ENCODE data around the gene DOCK4.

Gene DOCK4

DNA sequence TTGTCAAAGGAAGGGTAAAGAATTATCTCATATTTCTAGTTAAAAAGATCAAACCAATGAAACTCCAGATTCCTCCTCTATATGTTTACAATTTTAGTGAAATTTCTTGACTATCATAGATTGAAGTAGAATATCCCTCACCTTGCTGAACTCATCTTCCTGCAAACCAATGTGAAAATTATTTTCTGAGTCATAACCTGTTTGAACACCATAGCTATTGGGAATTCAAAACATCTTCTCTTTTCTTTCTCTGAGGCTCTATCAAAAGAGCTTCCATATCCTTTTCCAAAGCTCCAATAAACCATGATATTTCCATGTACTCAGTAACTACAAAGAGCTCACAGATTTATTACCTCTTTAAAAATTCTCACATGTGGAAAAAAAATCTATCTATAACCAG, 134.3 kb downstream of the DOCK4 start:
- DNase-seq, result no peak

DNA sequence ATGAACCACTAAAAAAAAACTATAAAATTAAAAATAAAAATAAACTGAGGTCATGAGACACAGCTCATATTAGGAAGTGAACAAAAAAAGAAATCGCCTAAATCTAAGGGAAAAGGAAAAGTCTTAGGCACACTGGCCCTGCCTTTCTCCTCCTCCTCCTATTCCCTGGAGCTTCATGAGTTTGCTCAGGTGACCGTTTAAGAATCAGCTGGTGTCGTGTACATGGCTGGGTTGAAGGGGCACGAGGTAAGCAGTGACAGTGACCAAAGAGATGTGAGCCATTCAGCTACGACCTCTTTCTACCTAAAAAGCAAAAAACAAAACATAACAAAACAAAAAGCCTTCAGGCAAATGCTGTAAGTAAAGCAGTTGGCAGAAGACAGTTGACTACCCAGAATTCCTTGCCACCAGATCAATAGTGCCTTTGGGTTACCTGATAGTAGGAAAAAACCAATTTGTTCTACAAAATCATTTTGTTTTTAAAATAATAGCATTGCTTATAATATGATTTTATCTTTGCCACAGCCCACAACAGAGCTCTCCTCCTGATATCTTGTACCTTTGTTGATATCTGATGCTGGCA, 135.4 kb downstream of the DOCK4 start:
- no peak for DNase-seq

DNA sequence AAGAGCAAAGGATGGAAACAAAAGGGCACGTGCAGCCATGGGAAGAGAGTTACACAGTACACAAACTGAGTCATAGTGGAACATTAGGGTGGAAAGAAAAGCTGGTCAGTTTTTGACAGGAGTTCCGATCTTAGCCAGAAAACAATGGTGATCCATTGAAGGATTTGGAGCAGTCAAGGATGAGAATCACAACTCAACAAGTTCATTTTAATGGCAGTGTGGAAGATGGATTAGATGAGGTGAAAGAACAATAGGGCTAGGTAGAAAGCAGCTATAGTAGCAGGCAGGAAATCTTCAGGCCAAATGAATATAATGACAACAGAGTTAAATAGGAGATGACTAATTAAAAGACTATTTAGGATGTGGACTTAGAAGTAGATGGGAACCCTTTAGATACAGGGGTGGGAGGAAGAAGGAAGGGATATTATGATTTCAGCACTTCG, 136.3 kb downstream of the DOCK4 start:
- no peak for DNase-seq

DNA sequence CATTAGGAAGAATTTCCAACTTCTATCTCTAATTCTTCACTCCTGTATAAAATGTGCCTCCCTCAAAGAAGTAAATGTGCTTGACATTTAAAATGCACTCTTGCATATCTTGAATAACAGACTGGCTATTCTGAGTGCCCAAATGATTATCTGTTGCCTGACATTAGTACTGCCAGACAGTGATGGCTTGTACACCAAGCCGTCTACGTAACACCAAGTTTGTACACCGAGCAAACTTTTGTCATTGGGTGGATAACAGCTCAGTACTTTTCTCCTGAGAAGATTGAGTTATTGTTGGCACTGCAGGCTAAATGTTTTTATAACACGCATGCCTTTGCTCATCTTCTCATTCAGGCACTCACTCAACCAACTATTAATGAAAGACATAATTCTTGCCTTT, 137.2 kb downstream of the DOCK4 start:
- DNase-seq, result no peak

DNA sequence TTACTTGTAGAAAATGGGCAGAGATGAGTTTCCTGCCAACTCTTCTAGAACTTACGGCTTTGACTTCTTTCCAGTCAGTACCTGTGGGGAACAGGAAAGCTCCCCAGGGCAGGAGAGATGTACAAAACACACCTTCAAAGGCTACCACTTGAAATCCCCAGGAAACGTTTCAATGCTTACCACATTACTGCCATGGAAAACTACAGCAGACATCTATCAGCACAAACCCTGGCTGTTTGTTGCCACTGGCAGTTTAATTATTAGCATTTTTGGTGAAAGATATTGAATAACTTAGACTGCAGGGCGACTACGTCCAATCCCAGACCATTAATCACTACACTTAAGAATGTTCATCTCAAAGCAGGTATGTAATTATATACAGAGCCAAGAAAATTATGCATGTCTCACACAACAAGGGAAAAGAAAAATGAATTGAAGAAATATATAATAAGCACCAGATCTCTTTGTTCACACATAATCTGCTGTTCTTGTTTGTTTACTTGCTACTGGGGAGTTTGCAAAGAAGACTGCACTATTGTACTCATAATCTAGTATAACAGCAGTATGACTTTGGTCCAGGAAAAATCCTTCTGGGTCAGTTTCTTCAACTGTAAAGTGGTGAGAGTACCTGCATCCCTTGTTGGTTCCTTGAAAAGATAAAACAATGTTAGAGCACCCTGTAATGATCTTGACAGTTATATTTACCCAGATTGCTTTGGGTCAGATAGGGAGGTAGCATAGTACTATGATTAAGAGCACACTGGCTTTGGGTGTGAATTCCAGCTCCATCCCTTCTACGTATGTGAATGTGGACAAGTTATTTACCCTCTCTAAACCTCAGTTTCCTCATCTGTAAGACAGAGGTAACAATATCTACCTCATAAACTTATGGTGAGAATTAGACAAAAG, 138.3 kb downstream of the DOCK4 start:
- no peak for DNase-seq

DNA sequence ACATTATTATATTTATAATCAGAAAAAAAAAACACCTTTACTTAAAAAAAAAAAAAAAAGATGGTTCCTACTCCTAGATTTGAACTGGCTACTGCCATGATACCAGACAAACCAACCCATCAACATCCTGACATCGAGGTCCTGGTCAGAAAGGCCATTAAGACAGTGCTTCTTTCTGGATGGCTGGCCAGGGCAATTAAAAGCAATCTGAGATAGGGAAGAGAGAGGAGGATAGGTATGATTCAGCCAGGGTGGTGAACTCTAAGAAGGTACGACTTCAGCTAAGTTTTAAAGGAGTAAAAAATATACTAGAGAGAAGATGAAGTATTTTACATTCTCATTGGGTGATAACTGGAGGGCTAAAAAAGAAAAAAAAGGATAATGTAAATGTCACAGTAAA, 139.0 kb downstream of the DOCK4 start:
- no peak for DNase-seq

DNA sequence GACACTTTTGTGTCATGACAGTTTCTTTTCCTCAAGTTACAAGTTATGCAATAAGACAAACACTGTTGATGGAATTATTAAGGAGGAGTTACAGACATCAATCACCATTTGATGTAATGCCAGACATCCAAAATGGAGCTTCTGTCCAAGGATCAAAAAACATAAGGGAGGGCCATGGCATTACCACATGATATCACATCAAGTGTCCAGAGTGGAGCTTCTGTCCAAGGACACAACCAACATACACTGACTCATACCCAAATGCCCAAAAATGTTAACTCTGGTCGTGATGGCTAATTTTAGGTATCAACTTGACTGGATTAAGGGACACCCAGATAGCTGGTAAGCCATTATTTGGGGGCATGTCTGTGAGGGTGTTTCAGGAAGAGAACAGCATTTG, 140.4 kb downstream of the DOCK4 start:
- no peak for DNase-seq

DNA sequence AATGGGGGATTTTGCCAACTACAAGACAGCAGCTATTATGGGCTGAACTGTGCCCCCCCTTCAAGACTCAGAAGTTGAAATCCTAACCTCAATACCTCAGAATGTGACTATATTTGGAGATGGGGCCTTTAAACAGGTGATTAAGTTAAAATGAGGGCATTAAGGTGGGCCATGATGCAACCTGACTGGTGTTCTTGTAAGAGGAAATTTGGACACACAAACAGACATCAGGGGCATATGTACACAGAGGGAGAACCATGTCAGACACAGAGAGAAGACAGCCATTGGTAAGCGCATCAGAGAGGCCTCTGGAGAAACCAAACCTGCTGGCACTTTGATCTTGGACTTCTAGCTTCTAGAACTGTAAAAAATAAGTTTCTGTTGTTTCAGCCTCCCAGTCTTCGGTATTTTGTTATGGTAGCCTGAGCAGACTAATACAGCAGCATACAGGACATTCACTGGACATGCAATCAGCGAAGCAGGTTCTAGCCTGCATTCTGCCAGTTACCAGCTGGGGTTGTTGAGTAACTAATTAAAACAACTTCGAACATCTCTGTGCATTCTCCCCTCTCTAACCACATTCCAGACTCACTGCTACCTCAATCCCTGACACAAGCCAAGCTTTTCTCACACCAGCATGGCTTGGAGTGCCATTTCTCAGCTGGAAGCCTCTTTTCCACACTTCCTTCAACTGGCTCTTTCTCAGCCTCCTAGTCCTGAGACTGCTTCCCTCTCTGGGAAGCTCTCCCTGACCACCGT, 141.4 kb downstream of the DOCK4 start:
- no peak for DNase-seq

DNA sequence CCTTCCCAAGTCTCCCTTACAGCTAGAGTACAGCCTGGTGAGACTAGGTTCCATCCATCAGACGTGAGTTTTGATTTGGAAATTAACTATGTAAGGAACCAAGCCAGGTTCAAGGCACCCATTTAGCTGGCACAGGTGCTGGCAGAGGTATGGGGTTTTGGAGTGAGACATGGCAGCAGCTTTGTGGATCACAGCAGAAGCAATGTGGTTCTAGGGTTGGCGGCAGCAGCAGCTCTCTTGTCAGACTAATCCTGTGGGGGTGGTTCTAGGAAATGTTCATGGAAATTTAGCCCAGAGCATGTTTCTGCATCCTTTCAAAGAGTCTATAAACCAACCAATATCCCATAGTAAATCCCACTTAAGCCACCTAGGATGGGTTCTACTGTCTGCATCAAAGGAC, 142.2 kb downstream of the DOCK4 start:
- no peak for DNase-seq

DNA sequence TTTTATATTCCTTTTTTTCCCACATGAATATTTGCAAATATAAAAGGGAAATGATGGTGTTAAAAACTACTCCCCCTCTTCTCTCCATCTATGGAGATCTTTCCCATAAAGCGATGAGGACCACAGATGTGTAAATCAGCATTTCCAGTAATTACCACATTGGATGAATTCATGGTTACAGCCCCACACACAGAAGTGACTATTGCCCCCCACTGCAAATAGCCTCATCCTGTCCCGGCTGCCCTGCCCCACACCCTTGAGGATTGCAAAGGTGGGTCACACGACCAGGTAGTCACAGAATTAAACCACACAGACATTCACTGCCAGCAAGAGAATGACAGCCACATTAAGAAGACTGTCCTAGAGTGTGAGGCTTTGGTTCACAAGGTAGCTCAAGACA, 145.1 kb downstream of the DOCK4 start:
- no peak for DNase-seq

DNA sequence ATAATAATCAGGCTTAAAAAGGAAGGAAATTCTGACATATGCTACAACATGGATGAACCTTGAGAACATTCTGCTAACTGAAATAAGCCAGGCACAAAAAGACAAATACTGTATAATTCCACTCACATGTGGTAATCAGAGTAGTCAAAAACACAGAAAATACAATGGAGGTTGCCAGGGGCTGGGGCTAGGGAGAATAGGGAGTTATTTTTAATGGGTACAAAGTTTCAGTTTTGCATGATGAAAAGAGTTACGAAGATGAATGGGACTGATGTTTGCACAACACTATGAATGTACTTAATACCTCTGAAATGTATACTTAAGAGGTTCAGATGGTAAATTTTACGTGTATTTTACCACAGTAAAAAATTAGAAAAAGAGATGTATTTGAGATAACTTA, 145.6 kb downstream of the DOCK4 start:
- DNase-seq, result no peak

DNA sequence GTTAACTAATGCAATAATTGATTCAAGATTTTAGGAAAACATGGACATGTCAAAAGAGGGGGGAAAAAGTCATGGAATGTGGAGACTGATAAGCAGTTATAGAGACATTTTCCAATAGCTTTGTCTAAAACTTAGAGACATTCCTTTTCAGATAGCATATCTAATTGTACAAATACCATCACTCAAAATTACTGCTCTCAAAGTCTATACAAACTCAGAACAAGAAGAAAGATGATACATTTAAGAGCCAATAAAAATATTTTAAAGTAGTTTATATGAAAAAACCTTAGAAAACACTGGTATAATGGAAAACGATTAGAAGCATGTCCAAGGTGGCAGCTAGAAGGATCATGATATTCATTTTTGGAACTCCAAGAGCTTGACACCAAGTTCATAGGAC, 146.5 kb downstream of the DOCK4 start:
- DNase-seq, result no peak

DNA sequence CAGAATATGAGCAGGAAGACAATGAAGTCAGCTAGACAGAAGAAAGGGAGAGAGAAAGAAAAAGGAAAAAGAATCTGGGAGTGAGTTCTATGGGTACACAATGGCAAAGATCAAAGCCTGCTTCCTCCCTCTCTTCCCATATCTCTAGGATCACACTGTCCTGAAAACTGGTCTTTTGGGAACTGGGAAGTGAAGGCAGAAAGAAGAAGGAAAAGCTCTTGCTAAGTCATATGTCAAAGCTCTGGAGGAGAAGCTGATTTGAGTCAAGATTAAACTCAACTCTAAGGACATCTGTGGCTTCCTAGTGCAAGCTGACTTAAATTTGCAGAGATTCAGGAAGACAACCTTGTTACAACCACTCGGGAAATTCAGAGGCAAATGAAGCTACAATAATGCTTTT, 147.5 kb downstream of the DOCK4 start:
- DNase-seq, result no peak

DNA sequence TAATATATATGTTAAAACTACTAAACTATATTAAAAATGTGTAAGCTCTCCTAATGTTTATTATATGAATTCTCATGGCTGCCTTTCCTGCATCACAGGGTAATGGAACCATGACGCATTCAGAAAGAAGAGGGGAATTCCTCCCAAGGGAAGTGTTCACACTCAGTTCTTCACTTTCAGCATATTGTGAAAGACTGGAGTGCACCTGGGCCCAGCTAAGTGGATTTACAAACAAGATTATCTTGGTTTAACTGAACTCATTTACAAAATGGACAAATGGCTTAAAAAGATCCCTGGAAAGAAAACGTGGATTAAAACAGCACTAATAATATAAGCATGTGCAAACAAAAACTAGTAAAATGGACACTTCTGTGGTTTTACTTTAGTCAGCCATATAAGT, 149.8 kb downstream of the DOCK4 start:
- DNase-seq, result no peak

DNA sequence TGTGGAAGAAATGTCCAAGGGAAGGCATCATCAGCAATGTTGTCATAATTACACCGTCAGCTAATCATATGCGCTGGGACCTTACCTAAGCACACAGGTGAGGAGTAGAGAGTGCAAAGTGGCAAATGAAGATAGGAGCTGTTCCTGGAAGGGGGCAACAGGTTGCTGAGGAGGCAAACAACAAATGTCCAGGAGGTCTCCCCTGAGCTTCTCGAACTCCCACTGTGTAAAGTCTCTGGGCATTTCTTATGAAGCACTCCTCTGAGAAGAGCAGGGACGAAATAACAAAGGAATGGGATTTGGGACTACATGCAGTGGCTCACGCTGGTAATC, 152.5 kb downstream of the DOCK4 start:
- DNase-seq, result no peak

DNA sequence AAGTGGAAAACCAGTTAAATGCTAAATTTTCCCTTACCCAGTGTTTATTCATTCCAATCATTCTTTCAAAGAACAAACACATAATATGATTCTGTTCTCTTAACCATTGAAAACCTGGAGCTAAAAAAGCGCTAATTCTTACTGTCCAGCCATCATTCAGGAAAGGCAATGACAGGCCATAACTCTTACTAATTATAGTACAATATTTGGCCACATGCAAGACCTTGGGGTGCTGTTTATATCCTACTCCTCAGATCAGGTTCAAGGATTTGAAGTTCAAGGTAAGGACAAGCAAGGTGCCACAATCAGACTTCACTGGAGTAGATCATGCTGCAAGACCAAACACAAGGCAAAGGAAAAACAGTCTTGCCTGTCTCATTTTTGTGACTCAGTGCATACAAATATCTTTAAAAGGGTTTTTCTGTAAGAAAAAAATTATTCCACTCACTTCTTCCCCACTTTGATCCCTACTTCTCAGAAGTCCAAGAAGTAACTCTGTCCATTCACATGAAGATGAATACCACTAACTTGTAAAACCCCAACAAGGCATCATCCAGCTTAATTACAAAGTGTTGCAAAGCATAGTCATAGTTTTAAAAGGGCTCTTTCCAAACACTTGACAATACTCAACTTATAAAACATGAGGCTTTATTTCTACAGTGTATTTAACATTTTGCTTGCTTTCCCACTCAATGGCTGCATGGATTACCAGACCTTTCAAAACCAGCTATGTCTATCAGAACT, 153.0 kb downstream of the DOCK4 start:
- no peak for DNase-seq

DNA sequence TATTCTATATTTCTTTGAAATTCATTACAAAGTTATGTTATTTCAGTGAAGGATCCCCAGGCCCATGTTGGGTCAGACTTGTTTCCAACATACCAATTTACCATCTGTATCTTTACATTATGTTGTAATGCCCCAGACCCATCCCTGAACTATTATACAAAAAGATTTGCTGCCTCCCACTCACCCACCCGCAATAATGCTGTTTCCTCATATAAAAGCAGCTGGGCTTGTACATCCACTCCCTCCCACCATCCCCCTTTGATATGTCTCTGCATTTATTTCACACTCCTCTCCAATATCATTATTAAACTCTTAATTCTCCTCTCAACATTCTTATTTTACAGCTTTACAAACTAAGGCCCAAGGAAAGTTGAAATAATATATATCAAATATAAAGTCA, 153.7 kb downstream of the DOCK4 start:
- no peak for DNase-seq

DNA sequence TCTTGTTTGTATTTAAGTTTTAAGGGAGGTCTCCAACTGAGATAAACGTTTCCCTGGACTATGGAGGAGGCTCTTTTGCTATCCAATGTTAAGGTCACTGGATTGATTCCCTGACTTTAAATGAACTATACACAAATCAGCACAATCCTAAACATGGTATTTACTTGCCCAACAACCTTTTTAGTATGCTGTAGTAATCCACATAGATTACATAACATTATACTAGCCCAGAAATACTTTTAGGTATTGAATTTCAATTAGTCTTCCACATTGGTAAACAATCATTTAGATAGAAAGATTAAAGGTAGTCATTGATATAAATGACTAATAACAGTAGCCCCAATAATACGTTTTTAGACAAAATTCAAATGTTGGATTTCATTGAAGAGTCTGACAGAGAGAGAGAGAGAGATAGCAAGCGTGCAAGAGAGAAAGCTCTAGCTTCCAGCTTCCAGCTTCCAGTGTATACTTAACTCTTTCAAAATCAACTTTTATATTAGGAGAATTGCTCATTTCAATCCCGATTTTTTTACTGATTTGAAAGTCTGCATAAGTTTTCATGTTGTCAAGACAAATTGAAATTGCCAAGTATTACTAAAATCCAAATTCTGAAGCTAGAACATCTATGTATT, 155.8 kb downstream of the DOCK4 start:
- no peak for DNase-seq

DNA sequence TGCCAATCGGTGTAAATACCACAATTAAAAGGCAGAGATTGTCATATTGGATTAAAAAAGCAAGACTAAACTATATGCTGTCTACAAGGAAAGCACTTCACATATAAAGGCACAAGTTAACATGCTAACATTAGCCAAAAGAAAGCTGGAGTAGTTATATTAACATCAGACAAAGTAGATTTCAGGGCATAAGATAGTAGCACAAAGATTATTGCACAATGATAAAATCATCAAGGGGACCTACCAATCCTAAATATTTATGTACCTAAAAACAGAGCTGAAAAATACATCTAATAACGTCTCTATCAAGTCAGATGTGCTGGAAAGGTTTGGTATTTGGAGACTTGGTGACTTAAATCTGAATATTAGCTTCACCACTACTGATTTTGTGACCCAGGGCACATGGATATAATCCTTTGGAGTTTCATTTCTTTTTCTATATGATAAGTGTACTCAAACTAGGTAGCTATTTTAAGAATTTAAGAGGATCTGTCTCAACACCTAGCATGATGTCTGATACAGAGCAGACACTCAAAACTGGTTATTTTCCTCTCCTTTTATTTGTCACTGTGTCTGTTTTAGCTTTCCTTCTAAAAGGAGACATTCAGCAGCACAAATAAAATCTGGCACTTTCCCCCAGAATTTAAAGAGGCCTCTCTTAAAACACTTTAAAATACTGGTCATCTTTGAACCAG, 156.5 kb downstream of the DOCK4 start:
- no peak for DNase-seq

DNA sequence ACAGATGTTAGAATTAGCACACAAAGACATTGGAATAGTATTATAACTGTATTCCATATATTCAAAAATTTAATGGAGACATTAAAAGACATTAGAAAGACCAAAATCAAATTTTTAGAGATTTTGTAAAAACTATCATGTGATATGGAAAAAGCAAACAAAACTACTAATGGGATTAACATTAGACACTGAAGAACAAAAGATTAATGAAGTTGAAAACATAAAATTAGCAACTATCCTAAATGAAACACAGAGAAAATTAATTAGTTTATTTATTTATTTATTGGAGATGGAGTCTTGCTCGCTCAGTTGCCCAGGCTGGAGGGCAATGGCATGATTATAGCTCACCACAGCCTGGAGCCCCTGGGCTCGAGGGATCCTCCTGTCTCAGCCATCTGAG, 158.8 kb downstream of the DOCK4 start:
- no peak for DNase-seq

DNA sequence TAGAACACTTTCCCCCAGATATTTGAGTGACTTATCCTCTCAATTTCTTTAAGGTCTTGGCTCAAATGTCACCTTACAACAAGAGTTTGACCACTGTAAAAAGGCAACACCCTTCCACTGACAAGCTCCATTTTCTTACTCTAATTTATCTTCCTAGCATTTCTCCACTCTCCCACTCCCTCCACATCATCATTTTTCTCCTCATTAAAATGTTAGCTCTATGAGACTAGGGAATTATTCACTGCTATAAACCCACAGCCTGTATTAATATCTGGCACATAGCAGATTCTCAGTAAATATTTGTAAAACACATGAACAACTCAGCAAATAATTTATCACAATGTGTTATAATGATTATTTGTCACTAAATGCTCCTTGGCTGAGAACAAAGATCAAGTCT, 161.0 kb downstream of the DOCK4 start:
- no peak for DNase-seq

DNA sequence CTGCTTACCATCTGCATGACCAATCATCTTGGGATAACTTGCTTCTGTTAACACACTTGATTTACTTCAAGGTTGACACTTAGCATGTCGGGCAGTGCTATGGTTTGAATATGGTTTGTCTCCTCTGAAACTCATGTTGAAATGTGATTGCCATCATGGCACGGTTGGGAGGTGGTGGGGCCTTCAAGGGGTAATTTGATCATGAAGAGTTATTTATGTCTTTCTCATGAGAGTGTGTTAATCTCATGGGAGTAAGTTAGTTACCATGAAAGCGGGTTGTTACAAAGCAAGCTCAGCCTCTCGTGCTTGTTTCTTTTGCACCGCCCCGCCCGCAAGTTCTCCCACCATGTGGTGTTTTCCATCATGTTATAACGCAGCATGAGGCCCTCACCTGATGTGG, 163.6 kb downstream of the DOCK4 start:
- DNase-seq, result no peak
